K562 (cell line): ENCODE data around the gene FARP2. TPM values are rescaled to one million over a fixed set of nuclear protein-coding genes. Genes with fewer than 3 reads are reported as not detected.
"Not testable (repeated sequence)": the region's sequence is repeated elsewhere in the genome, so short reads cannot be mapped to it uniquely, and the experiment has no call there.

ENCODE experiments used
- ATAC-seq: fragments of 200-7000 bp; cut with Tn5 transposase; 3 replicates; pipeline ENCODE4 v1.9.1; 2020; ENCODE audit warnings: moderate library complexity
- BruUV-seq: library from RNA; stranded (reverse); fragments of 400-500 nt; replicated peaks from 2 replicates; lab custom pipeline; 2021; lab: Mats Ljungman, UMichigan
- CTCF ChIA-PET: fragments of 300-600 bp; formaldehyde crosslinking; extraction: SDS; loops from one replicate; lab custom pipeline; 2021; ENCODE audit warnings: low intra/inter-chr PET ratio; lab: Yijun Ruan, JAX
- POLR2A ChIA-PET: fragments of 300-600, 350-650 bp; sonication (Branson Sonifier 250); formaldehyde crosslinking; extraction: SDS; loops from one replicate; lab custom pipeline; 2021; ENCODE audit warnings: antibody characterized with exemption, inconsistent platforms; lab: Yijun Ruan, JAX
- DNase-seq, 4 experiments: peaks; one replicate each; pipeline versions ENCODE4 v3.0.0 to v3.0.0-alpha.2; 2011 to 2018; ENCODE audit warnings: low spot score in 3 of 4, mixed read lengths in 3 of 4; ENCODE audit errors: extremely low read depth in 1 of 4
- FAIRE-seq: peaks from 2 replicates; lab custom pipeline; 2011; peaks lifted over from hg19 to GRCh38; lab: Jason Lieb, UNC
- H2AFZ ChIP-seq: 2 replicates; pipeline ENCODE4 v1.6.0; 2011; ENCODE audit warnings: low read depth, low read length, control low read depth, inconsistent platforms
- H3K27ac ChIP-seq: fragments of 200-600 bp; 3 replicates; pipeline ENCODE4 v1.8.0; 2011; ENCODE audit warnings: low read depth, mild to moderate bottlenecking, control low read depth, inconsistent platforms, low read length, moderate library complexity, mixed read lengths; ENCODE audit errors: extremely low read depth
- H3K27me3 ChIP-seq, 2 experiments: fragments of 300-600 bp in 1 of 2; 2 replicates in 1 of 2; 3 replicates in 1 of 2; pipeline versions ENCODE4 v1.6.0 to v1.8.0; 2011; ENCODE audit warnings: inconsistent platforms in 2 of 2, low read length in 2 of 2, mild to moderate bottlenecking in 1 of 2, mixed read lengths in 1 of 2, moderate library complexity in 1 of 2; ENCODE audit not compliant: control insufficient read depth in 2 of 2, insufficient read depth in 2 of 2
- H3K36me3 ChIP-seq: fragments of 300-600 bp; 3 replicates; pipeline ENCODE4 v1.8.0; 2011; ENCODE audit warnings: mild to moderate bottlenecking, low read length, inconsistent platforms; ENCODE audit not compliant: control insufficient read depth, insufficient read depth
- H3K4me1 ChIP-seq, 2 experiments: fragments of 200-600 bp in 1 of 2; replicated peaks in 1 of 2; 2 replicates in 1 of 2; 3 replicates in 1 of 2; pipeline versions ENCODE4 v1.5.1 to v1.8.0; 2011; ENCODE audit warnings: inconsistent platforms in 2 of 2, low read length in 2 of 2, mild to moderate bottlenecking in 1 of 2, mixed read lengths in 1 of 2, moderate library complexity in 1 of 2; ENCODE audit not compliant: control insufficient read depth in 2 of 2, insufficient read depth in 2 of 2
- H3K4me2 ChIP-seq: 2 replicates; pipeline ENCODE4 v1.6.1; 2011; ENCODE audit warnings: low read length, control low read depth, inconsistent platforms, mixed read lengths; ENCODE audit not compliant: insufficient read depth
- H3K4me3 ChIP-seq: fragments of 200-600 bp; sonication (generic), shearing (Covaris generic); 2 replicates; pipeline ENCODE4 v1.5.1; 2016; ENCODE audit warnings: control low read depth, inconsistent platforms
- H3K79me2 ChIP-seq: fragments of 200-600 bp; 3 replicates; pipeline ENCODE4 v1.8.0; 2011; ENCODE audit warnings: low read length, inconsistent platforms; ENCODE audit not compliant: control insufficient read depth, insufficient read depth
- H3K9ac ChIP-seq, 2 experiments: 2 replicates each; pipeline versions ENCODE4 v1.6.0 to v1.6.1; 2011; ENCODE audit warnings: low read depth in 2 of 2, low read length in 2 of 2, control low read depth in 1 of 2, inconsistent platforms in 1 of 2, mild to moderate bottlenecking in 1 of 2, mixed read lengths in 1 of 2; ENCODE audit not compliant: insufficient read depth in 1 of 2
- H3K9me1 ChIP-seq: one replicate; pipeline ENCODE4 v1.6.0; 2011; ENCODE audit warnings: inconsistent platforms, mild to moderate bottlenecking, low read length, moderate library complexity; ENCODE audit not compliant: control insufficient read depth, insufficient read depth
- H3K9me3 ChIP-seq: replicated peaks from 2 replicates; pipeline ENCODE4 v1.5.1; 2011; ENCODE audit warnings: low read depth, low read length, inconsistent platforms; ENCODE audit not compliant: control insufficient read depth, insufficient read depth
- H4K20me1 ChIP-seq: replicated peaks from 2 replicates; pipeline ENCODE4 v1.6.1; 2011; ENCODE audit warnings: low read length, inconsistent platforms, mixed read lengths; ENCODE audit not compliant: control insufficient read depth, insufficient read depth
- C11orf30 ChIP-seq: fragments of 450-650 bp; IDR thresholded peaks from 2 replicates; pipeline ENCODE4 v1.6.1; 2016; ENCODE audit warnings: low read depth, mild to moderate bottlenecking
- CCAR2 ChIP-seq: fragments of 200-400 bp; formaldehyde crosslinking; IDR thresholded peaks from 2 replicates; pipeline ENCODE4 v1.6.1; 2017; ENCODE audit warnings: mild to moderate bottlenecking, low read depth, low read length
- ERF ChIP-seq: fragments of 450-650 bp; formaldehyde crosslinking; IDR thresholded peaks from 2 replicates; pipeline ENCODE4 v1.4.0; 2020; ENCODE audit warnings: mild to moderate bottlenecking, mixed read lengths
- MCM2 ChIP-seq: fragments of 450-650 bp; IDR thresholded peaks from 2 replicates; pipeline ENCODE4 v1.6.1; 2017; ENCODE audit warnings: low read depth, mild to moderate bottlenecking
- NFXL1 ChIP-seq: fragments of 450-650 bp; formaldehyde crosslinking; IDR thresholded peaks from 2 replicates; pipeline ENCODE4 v1.4.0; 2021; ENCODE audit warnings: mild to moderate bottlenecking
- POLR2H ChIP-seq: IDR thresholded peaks from 2 replicates; pipeline ENCODE4 v1.6.1; 2016; ENCODE audit warnings: missing genetic modification characterization, low read depth, mild to moderate bottlenecking, control low read depth, missing compliant biosample characterization, moderate library complexity
- SP1 ChIP-seq: sonication (generic); formaldehyde crosslinking; IDR thresholded peaks from 2 replicates; pipeline ENCODE4 v1.8.1; 2022; ENCODE audit warnings: mild to moderate bottlenecking, missing genetic modification reagents
- SP2 ChIP-seq: IDR thresholded peaks from 2 replicates; pipeline ENCODE4 v1.6.1; 2011; ENCODE audit warnings: mild to moderate bottlenecking, low read depth, low read length, moderate library complexity; ENCODE audit not compliant: poor library complexity, severe bottlenecking; ENCODE audit errors: extremely low read depth
- SUPT5H ChIP-seq: fragments of 450-650 bp; IDR thresholded peaks from 2 replicates; pipeline ENCODE4 v1.6.1; 2016
- USF2 ChIP-seq: sonication (generic); formaldehyde crosslinking; IDR thresholded peaks from 2 replicates; pipeline ENCODE4 v1.5.0; 2020; ENCODE audit warnings: missing genetic modification reagents
- ZNF143 ChIP-seq: sonication (generic); formaldehyde crosslinking; IDR thresholded peaks from 2 replicates; pipeline ENCODE4 v1.9.0; 2022; ENCODE audit warnings: mild to moderate bottlenecking, missing genetic modification reagents
- ZNF316 ChIP-seq: fragments of 450-650 bp; IDR thresholded peaks from 2 replicates; pipeline ENCODE4 v1.6.1; 2016
- ZNF57 ChIP-seq: fragments of 450-650 bp; formaldehyde crosslinking; IDR thresholded peaks from 2 replicates; pipeline ENCODE4 v1.4.0; 2020; ENCODE audit warnings: mild to moderate bottlenecking, moderate library complexity
- WGBS: fragments of 100-300 bp; shearing (Covaris generic); methylation state at CpG from one replicate; pipeline ENCODE4 v1.1.6; 2016; ENCODE audit warnings: low coverage, mixed read lengths; ENCODE audit not compliant: insufficient coverage; ENCODE audit errors: missing lambda C conversion rate; 5-methylcytosine and 5-hydroxymethylcytosine counted together
- in situ Hi-C: fragments of 300-500 bp; cut with MboI; formaldehyde crosslinking; loops from 4 replicates; pipeline ENCODE4 v1.15.0; 2018; ENCODE audit warnings: inconsistent platforms, mixed read lengths
- intact Hi-C: fragments of 100-400 bp; cut with micrococcal nuclease; formaldehyde crosslinking; loops from 2 replicates; pipeline ENCODE4 v1.14.2; 2022
- polyA plus RNA-seq, 8 experiments: library from polyadenylated mRNA; depleted of rRNA in 4 of 8; stranded (reverse) in 5 of 8; unstranded in 3 of 8; fragments of >200 nt; fragmentation: Nextera tagmentation in 2 of 8; fragmentation: Illumina TruSeq in 1 of 8; extraction: Ambion mirVana in 2 of 8; extraction: Trizol in 1 of 8; gene quantifications; 2 replicates each; pipeline versions ENCODE4 v1.2.1 to v1.2.3, GENCODE V29; 2011 to 2014; ENCODE audit warnings: inconsistent platforms in 1 of 8, missing spikeins in 1 of 8
- total RNA-seq, 7 experiments: library from RNA; depleted of rRNA in 6 of 7; stranded (reverse); fragments of >200 nt in 6 of 7; fragmentation: Illumina TruSeq in 2 of 7; extraction: Trizol in 2 of 7; gene quantifications; 2 replicates each; pipeline versions ENCODE4 v1.2.1 to v1.2.3, GENCODE V29; 2011 to 2021; ENCODE audit warnings: low replicate concordance in 1 of 7
- TF ChIP-seq, protein P1 (sequence below): fragments of 200-400 bp; formaldehyde crosslinking; IDR thresholded peaks from 2 replicates; pipeline ENCODE4 v1.6.1; 2017; ENCODE audit warnings: mild to moderate bottlenecking, low read depth, low read length, moderate library complexity

FARP2 gene
- total and polyA plus RNA-seq, 9 of the 15 experiments (the other 6 are each of a cell fraction or from before 2014, with no cell fraction given), result 4.1 to 38.1 (median 21.1) TPM

GRCh38 chr2:241318830-241319229, 37.3 kb upstream of the FARP2 start:
- H3K27ac ChIP-seq, ATAC-seq, FAIRE-seq, H3K4me2 ChIP-seq, H3K9me3 ChIP-seq, CTCF ChIA-PET, H2AFZ ChIP-seq, H3K9ac ChIP-seq, BruUV-seq, DNase-seq, H3K9me1 ChIP-seq, in situ Hi-C loops, H3K27me3 ChIP-seq: not testable (repeated sequence)
- Histone ChIP-seq H4K20me1 (peaks cover 24% of the 10 kb centered on the region), H3K79me2 (peaks cover 95% of the 10 kb centered on the region), H3K4me1 (peaks cover 9 to 23% of the 10 kb centered on the region in 2 experiments; a peak in 4 of 5 replicates), H3K4me3 (peak overlapping the region; percentile 93; the same call in 1 of the 2 replicates), H3K36me3 (peaks cover 44% of the 10 kb centered on the region)
- intact Hi-C loops, result loop anchor here (5.0 kb wide), 1 partner anchor 42 kb away; no protein-coding TSS in a partner anchor
- 62% methylated on average over 6 of the region's 6 CpGs for WGBS
- TF ChIP-seq C11orf30, result peak; percentile 74
- TF ChIP-seq ZNF316, result peak; percentile 87
- POLR2A ChIA-PET, result interaction anchor here (0.6 to 1.4 kb wide), 2 partner anchors 9 to 19 kb away, joined by 4 to 6 read pairs; no protein-coding TSS in a partner anchor

- no peaks in the 10 kb centered on the region for H3K9me1 ChIP-seq
- H3K4me1 ChIP-seq, result peaks cover 5 to 23% of the 10 kb centered on the region in 2 experiments; a peak in 4 of 5 replicates
- no peak overlapping the region for H3K27ac ChIP-seq
- no peak for FAIRE-seq
- TF ChIP-seq POLR2H (no peak), USF2 (CRISPR knock-in tag) (no peak), SP2 (no peak), SUPT5H (no peak), MCM2 (no peak), ERF (CRISPR knock-in tag) (no peak), ZNF57 (CRISPR knock-in tag) (no peak), SP1 (CRISPR knock-in tag) (no peak), CCAR2 (no peak), ZNF143 (no peak), NFXL1 (no peak)
- TF ChIP-seq, protein P1, sequence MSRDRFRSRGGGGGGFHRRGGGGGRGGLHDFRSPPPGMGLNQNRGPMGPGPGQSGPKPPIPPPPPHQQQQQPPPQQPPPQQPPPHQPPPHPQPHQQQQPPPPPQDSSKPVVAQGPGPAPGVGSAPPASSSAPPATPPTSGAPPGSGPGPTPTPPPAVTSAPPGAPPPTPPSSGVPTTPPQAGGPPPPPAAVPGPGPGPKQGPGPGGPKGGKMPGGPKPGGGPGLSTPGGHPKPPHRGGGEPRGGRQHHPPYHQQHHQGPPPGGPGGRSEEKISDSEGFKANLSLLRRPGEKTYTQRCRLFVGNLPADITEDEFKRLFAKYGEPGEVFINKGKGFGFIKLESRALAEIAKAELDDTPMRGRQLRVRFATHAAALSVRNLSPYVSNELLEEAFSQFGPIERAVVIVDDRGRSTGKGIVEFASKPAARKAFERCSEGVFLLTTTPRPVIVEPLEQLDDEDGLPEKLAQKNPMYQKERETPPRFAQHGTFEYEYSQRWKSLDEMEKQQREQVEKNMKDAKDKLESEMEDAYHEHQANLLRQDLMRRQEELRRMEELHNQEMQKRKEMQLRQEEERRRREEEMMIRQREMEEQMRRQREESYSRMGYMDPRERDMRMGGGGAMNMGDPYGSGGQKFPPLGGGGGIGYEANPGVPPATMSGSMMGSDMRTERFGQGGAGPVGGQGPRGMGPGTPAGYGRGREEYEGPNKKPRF, result no peak
- TF ChIP-seq, all 486 proteins: peak for 0
- DNase-seq, result no peak
- no peak overlapping the region for H2AFZ ChIP-seq
- CTCF ChIA-PET, result no interaction called here
- H3K9ac ChIP-seq, result no peak overlapping the region
- POLR2A ChIA-PET, result interaction anchor here (0.6 kb wide), 1 partner anchor 312 kb away, joined by 4 read pairs; no protein-coding TSS in a partner anchor
- no TSS peak for BruUV-seq
- intact Hi-C loops (no loop called here), in situ Hi-C loops (no loop called here)
- H3K79me2 ChIP-seq, result peaks cover 97% of the 10 kb centered on the region
- H3K36me3 ChIP-seq, result peaks cover 54% of the 10 kb centered on the region
- 80% methylated on average over 4 of the region's 8 CpGs for WGBS
- no peak for ATAC-seq
- H3K4me2 ChIP-seq, result no peak overlapping the region
- H3K4me3 ChIP-seq, result no peak overlapping the region
- H3K27me3 ChIP-seq, result no peaks in the 10 kb centered on the region
- peaks cover 24% of the 10 kb centered on the region for H4K20me1 ChIP-seq
- no peaks in the 10 kb centered on the region for H3K9me3 ChIP-seq
Observed at GRCh38 chr2:241320394-241320793, 35.7 kb upstream of the FARP2 start.
